Epithelial cell of proximal tubule (primary cell): ENCODE data around the gene SLC10A7. TPM values are rescaled to one million over a fixed set of nuclear protein-coding genes. Genes with fewer than 3 reads are reported as not detected.

Experiments used
- DNase-seq: peaks from one replicate; pipeline ENCODE4 v3.0.0-alpha.2; 2011; ENCODE audit warnings: low read depth
- H3K4me3 ChIP-seq: 2 replicates; pipeline ENCODE4 v1.5.1; 2011; ENCODE audit warnings: low read depth, mild to moderate bottlenecking, low read length
- total RNA-seq: library from RNA; depleted of rRNA; stranded (reverse); fragments of >200 nt; gene quantifications from 2 replicates; pipeline ENCODE4 v1.2.3, GENCODE V29; 2015
- TF ChIP-seq, protein P1 (sequence below): conservative IDR thresholded peaks from 2 replicates; pipeline ENCODE4 v1.5.1; 2012; ENCODE audit warnings: low read depth, mild to moderate bottlenecking, low read length

The SLC10A7 gene
- total RNA-seq, 1 donor from 2014 or later, result 3.8 TPM

- no peak overlapping the region for H3K4me3 ChIP-seq
- no peak for DNase-seq
Measured at GRCh38 chr4:146222313-146222712, 299.4 kb downstream of the SLC10A7 start.

GRCh38 chr4:146214238-146214637 is 307.5 kb downstream of the SLC10A7 start, which contains the start of gene REELD1:
Gene REELD1 (plus strand): TSS chr4:146214538. CDS start chr4:146216953, 2,415 bp downstream.
- DNase-seq, result no peak
- H3K4me3 ChIP-seq, result no peak within 1 kb of the TSS
- TF ChIP-seq, protein P1, sequence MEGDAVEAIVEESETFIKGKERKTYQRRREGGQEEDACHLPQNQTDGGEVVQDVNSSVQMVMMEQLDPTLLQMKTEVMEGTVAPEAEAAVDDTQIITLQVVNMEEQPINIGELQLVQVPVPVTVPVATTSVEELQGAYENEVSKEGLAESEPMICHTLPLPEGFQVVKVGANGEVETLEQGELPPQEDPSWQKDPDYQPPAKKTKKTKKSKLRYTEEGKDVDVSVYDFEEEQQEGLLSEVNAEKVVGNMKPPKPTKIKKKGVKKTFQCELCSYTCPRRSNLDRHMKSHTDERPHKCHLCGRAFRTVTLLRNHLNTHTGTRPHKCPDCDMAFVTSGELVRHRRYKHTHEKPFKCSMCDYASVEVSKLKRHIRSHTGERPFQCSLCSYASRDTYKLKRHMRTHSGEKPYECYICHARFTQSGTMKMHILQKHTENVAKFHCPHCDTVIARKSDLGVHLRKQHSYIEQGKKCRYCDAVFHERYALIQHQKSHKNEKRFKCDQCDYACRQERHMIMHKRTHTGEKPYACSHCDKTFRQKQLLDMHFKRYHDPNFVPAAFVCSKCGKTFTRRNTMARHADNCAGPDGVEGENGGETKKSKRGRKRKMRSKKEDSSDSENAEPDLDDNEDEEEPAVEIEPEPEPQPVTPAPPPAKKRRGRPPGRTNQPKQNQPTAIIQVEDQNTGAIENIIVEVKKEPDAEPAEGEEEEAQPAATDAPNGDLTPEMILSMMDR, result no peak

More at GRCh38 chr4:146222313-146222712, 299.4 kb downstream of the SLC10A7 start:
- TF ChIP-seq, protein P1, result no peak

- no peak overlapping the region for H3K4me3 ChIP-seq
- DNase-seq, result no peak
- TF ChIP-seq, protein P1, result no peak
Measured at GRCh38 chr4:146212781-146213180, 309.0 kb downstream of the SLC10A7 start.

- TF ChIP-seq, protein P1, result no peak
- no peak overlapping the region for H3K4me3 ChIP-seq
- DNase-seq, result no peak
Measured at GRCh38 chr4:146211440-146211839, 310.3 kb downstream of the SLC10A7 start.

- no peak for DNase-seq
- TF ChIP-seq, protein P1, result no peak
- no peak overlapping the region for H3K4me3 ChIP-seq
Measured at GRCh38 chr4:146210890-146211289, 310.9 kb downstream of the SLC10A7 start.

GRCh38 chr4:146207410-146207809 is 314.3 kb downstream of the SLC10A7 start:
- TF ChIP-seq, protein P1, result no peak
- no peak for DNase-seq
- H3K4me3 ChIP-seq, result no peak overlapping the region

Other genes starting within 250 kb of the SLC10A7 start
- not detected in 2 replicates for gene POU4F2, start 117.0 kb upstream of the SLC10A7 start, total RNA-seq